ENCODE results near the gene LDB2.

- TF ChIP-seq CTCF (IDR thresholded peaks at IDR 0.05): no peak
- TF ChIP-seq POLR2A (IDR thresholded peaks at IDR 0.05): no peak
Measured at GRCh38 chr4:16926214-16926613, 27.8 kb upstream of the LDB2 start.

Measured in breast epithelium (tissue), 3 donors.